PC-3 (cell line): ENCODE measurements around the gene MALRD1. TPM values are rescaled to one million over a fixed set of nuclear protein-coding genes. Genes with fewer than 3 reads are reported as not detected.

Source experiments
- ATAC-seq: fragments of 200-7000 bp; cut with Tn5 transposase; 2 replicates; pipeline ENCODE4 v1.9.1; 2020; ENCODE audit warnings: mild to moderate bottlenecking, moderate library complexity
- BruUV-seq: library from RNA; stranded (reverse); fragments of 400-500 nt; replicated peaks from 2 replicates; lab custom pipeline; 2021; lab: Mats Ljungman, UMichigan
- CTCF ChIA-PET: fragments of 300-600 bp; sonication (Branson Sonifier 250); formaldehyde crosslinking; loops from one replicate; lab custom pipeline; 2022; ENCODE audit warnings: antibody characterized with exemption; lab: Charles Lee
- POLR2A ChIA-PET: fragments of 300-600 bp; sonication (Branson Sonifier 250); formaldehyde crosslinking; loops from one replicate; lab custom pipeline; 2022; ENCODE audit warnings: antibody characterized with exemption; ENCODE audit not compliant: unreplicated experiment; lab: Charles Lee
- DNase-seq: peaks from one replicate; pipeline ENCODE4 v3.0.0-alpha.2; 2015
- H2AFZ ChIP-seq: fragments of 300-600 bp; sonication (generic); 2 replicates; pipeline ENCODE4 v1.6.0; 2016; ENCODE audit warnings: antibody characterized with exemption, low read length
- H3F3A ChIP-seq: fragments of 300-600 bp; sonication (generic); one replicate; pipeline ENCODE4 v1.6.0; 2017; ENCODE audit warnings: antibody characterized with exemption, low read length, control low read depth, mild to moderate bottlenecking; ENCODE audit not compliant: unreplicated experiment
- H3K27ac ChIP-seq: fragments of 300-600 bp; sonication (generic); 2 replicates; pipeline ENCODE4 v1.5.1; 2016; ENCODE audit warnings: mild to moderate bottlenecking, low read length
- H3K27me3 ChIP-seq: fragments of 300-600 bp; sonication (generic); 2 replicates; pipeline ENCODE4 v1.6.1; 2016; ENCODE audit warnings: low read length, mixed read lengths
- H3K36me3 ChIP-seq: fragments of 300-600 bp; sonication (generic); 2 replicates; pipeline ENCODE4 v1.6.1; 2016; ENCODE audit warnings: low read depth, mixed run types, low read length, mixed read lengths
- H3K4me1 ChIP-seq: fragments of 300-600 bp; sonication (generic); 2 replicates; pipeline ENCODE4 v1.5.1; 2016; ENCODE audit warnings: low read length; ENCODE audit not compliant: insufficient read depth
- H3K4me2 ChIP-seq: fragments of 300-600 bp; sonication (generic); 2 replicates; pipeline ENCODE4 v1.6.0; 2016; ENCODE audit warnings: low read length
- H3K4me3 ChIP-seq: fragments of 300-600 bp; sonication (generic); 2 replicates; pipeline ENCODE4 v1.5.1; 2016; ENCODE audit warnings: mild to moderate bottlenecking, low read length, mixed read lengths
- H3K79me2 ChIP-seq: fragments of 300-600 bp; sonication (generic); 2 replicates; pipeline ENCODE4 v1.6.1; 2017; ENCODE audit warnings: low read length, mixed read lengths
- H3K9ac ChIP-seq: fragments of 300-600 bp; sonication (generic); 2 replicates; pipeline ENCODE4 v1.6.0; 2016; ENCODE audit warnings: mild to moderate bottlenecking, low read length
- H3K9me2 ChIP-seq: fragments of 300-600 bp; sonication (generic); replicated peaks from 2 replicates; pipeline ENCODE4 v1.6.1; 2016; ENCODE audit warnings: mixed run types, low read length, mixed read lengths
- H3K9me3 ChIP-seq: fragments of 300-600 bp; sonication (generic); 2 replicates; pipeline ENCODE4 v1.6.1; 2016; ENCODE audit warnings: low read length, mixed read lengths
- H4K20me1 ChIP-seq: fragments of 300-600 bp; sonication (generic); 2 replicates; pipeline ENCODE4 v1.6.1; 2016; ENCODE audit warnings: low read length, mixed read lengths
- EZH2 ChIP-seq: fragments of 300-600 bp; sonication (generic); IDR thresholded peaks from one replicate; pipeline ENCODE4 v1.6.1; 2017; ENCODE audit warnings: antibody characterized with exemption, mild to moderate bottlenecking, low read length; ENCODE audit not compliant: unreplicated experiment
- EZH2phosphoT487 ChIP-seq: fragments of 300-600 bp; sonication (generic); IDR thresholded peaks from 2 replicates; pipeline ENCODE4 v1.6.1; 2018; ENCODE audit warnings: mild to moderate bottlenecking, antibody characterized with exemption, low read length, borderline replicate concordance
- intact Hi-C: fragments of 100-400 bp; cut with micrococcal nuclease; formaldehyde crosslinking; loops from 2 replicates; pipeline ENCODE4 v1.9.0; 2023
- total RNA-seq: library from RNA; depleted of rRNA; stranded (reverse); fragments of >200 nt; gene quantifications from 2 replicates; pipeline ENCODE4 v1.2.3, GENCODE V29; 2014
- TF ChIP-seq, protein P1 (sequence below): fragments of 300-600 bp; sonication (generic); conservative IDR thresholded peaks from 2 replicates; pipeline ENCODE4 v1.5.1; 2017; ENCODE audit warnings: antibody characterized with exemption, low read depth, mild to moderate bottlenecking, low read length

The MALRD1 gene
- total RNA-seq, 1 experiment from 2014 or later, result not detected

DNA sequence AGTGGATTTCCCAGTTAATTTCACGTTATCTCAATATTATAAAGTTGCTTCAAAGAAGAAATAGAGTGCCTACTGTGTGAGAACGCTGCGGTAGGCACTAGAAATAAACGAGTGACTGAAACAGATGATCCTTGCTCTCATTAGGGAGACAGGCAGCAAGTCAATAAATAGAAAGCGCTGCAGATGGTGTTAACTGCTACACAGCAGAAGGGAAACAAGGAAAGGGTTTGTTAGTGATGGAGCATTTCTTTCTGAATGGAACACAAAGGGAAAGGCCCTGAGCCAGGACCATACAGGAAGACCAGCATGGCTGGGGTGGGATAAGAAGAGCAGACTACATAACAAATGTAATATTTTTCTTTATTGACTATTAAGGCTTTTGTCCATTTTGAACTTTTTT is 235.2 kb downstream of the MALRD1 start:
- TF ChIP-seq, protein P1, sequence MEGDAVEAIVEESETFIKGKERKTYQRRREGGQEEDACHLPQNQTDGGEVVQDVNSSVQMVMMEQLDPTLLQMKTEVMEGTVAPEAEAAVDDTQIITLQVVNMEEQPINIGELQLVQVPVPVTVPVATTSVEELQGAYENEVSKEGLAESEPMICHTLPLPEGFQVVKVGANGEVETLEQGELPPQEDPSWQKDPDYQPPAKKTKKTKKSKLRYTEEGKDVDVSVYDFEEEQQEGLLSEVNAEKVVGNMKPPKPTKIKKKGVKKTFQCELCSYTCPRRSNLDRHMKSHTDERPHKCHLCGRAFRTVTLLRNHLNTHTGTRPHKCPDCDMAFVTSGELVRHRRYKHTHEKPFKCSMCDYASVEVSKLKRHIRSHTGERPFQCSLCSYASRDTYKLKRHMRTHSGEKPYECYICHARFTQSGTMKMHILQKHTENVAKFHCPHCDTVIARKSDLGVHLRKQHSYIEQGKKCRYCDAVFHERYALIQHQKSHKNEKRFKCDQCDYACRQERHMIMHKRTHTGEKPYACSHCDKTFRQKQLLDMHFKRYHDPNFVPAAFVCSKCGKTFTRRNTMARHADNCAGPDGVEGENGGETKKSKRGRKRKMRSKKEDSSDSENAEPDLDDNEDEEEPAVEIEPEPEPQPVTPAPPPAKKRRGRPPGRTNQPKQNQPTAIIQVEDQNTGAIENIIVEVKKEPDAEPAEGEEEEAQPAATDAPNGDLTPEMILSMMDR, result no peak
- no peak for TF ChIP-seq EZH2
- no peak for TF ChIP-seq EZH2phosphoT487
- ChIA-PET CTCF (no interaction called here), POLR2A (no interaction called here)
- no TSS peak for BruUV-seq
- H3K36me3 ChIP-seq, result no peaks in the 10 kb centered on the region
- H3K4me2 ChIP-seq, result no peak overlapping the region
- H3K4me3 ChIP-seq, result no peak overlapping the region
- no peak for DNase-seq
- no peak overlapping the region for H3K27ac ChIP-seq
- intact Hi-C loops, result no loop called here
- no peaks in the 10 kb centered on the region for H3K27me3 ChIP-seq
- ATAC-seq, result no peak
- H3F3A ChIP-seq, result no peaks in the 10 kb centered on the region
- no peaks in the 10 kb centered on the region for H3K4me1 ChIP-seq
- no peaks in the 10 kb centered on the region for H3K9me2 ChIP-seq
- no peak overlapping the region for H3K9ac ChIP-seq
- H3K79me2 ChIP-seq, result no peaks in the 10 kb centered on the region
- no peaks in the 10 kb centered on the region for H3K9me3 ChIP-seq
- no peaks in the 10 kb centered on the region for H4K20me1 ChIP-seq
- no peak overlapping the region for H2AFZ ChIP-seq

DNA sequence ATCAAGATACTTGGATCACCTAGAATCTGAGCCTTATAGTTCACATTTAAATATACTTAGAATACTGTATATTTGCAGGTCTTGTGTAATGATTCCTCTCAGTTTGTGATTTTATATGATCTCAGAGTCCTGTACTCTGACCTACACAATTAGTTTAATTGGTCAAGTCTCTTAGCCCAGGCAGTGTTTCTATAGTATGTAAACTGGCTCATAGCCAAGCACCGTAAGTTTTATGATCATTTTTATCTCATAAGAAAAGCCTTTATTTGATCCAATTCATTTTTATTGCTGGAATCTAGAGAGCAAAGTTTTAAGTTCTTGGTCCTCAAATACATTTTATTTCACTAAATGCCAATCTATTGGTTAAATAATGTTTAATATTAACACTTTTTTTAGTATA is 242.2 kb downstream of the MALRD1 start:
- Histone ChIP-seq H3F3A (no peaks in the 10 kb centered on the region), H3K4me3 (no peak overlapping the region), H3K9me3 (no peaks in the 10 kb centered on the region), H3K4me2 (no peak overlapping the region), H4K20me1 (no peaks in the 10 kb centered on the region), H3K27ac (no peak overlapping the region), H3K9ac (no peak overlapping the region), H3K79me2 (no peaks in the 10 kb centered on the region), H3K9me2 (no peaks in the 10 kb centered on the region), H3K27me3 (no peaks in the 10 kb centered on the region), H2AFZ (no peak overlapping the region), H3K4me1 (no peaks in the 10 kb centered on the region), H3K36me3 (no peaks in the 10 kb centered on the region)
- ChIA-PET CTCF (no interaction called here), POLR2A (no interaction called here)
- TF ChIP-seq, protein P1, result no peak
- TF ChIP-seq EZH2, result no peak
- no peak for TF ChIP-seq EZH2phosphoT487
- peak; percentile 18 for DNase-seq
- no TSS peak for BruUV-seq
- no peak for ATAC-seq
- intact Hi-C loops, result no loop called here

DNA sequence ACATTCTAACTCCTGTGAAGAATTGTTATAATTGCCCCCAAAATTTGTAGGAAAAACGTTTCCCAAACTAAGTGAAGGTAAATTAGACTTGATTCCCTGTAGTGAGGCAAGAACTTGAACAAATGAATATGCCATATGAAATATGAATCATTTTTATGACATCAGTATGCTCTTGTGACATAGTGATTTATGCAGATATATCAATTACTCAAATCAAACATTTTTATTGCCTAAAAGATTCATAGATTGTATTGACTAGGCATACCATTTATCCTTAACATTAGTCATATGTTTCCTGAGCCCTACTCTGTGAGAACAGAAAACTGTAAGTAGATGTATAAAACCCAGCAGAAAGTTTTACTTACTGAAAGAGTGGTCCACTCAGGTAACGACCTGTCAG is 245.6 kb downstream of the MALRD1 start:
- Histone ChIP-seq H3K9me2 (no peaks in the 10 kb centered on the region), H3F3A (no peaks in the 10 kb centered on the region), H3K9me3 (no peaks in the 10 kb centered on the region), H4K20me1 (no peaks in the 10 kb centered on the region), H3K9ac (no peak overlapping the region), H3K4me1 (no peaks in the 10 kb centered on the region), H3K4me2 (no peak overlapping the region), H3K79me2 (no peaks in the 10 kb centered on the region), H3K27ac (no peak overlapping the region), H3K27me3 (no peaks in the 10 kb centered on the region), H2AFZ (no peak overlapping the region), H3K4me3 (no peak overlapping the region), H3K36me3 (no peaks in the 10 kb centered on the region)
- intact Hi-C loops, result no loop called here
- ChIA-PET CTCF (no interaction called here), POLR2A (no interaction called here)
- ATAC-seq, result no peak
- no TSS peak for BruUV-seq
- peak; percentile 19 for DNase-seq
- TF ChIP-seq, protein P1, result no peak
- TF ChIP-seq EZH2phosphoT487 (no peak), EZH2 (no peak)
